IPS DF 6.9 (cell line): ENCODE measurements around the gene CEACAM20.
"Not testable (repeated sequence)": the region's sequence is repeated elsewhere in the genome, so short reads cannot be mapped to it uniquely, and the experiment has no call there.

ENCODE experiments used
- DNase-seq: peaks from one replicate; pipeline ENCODE4 v3.0.0-alpha.2; 2013; ENCODE audit warnings: low read depth, low spot score
- H3K27ac ChIP-seq: one replicate; pipeline ENCODE4 v1.5.1; 2013; ENCODE audit warnings: low read length, control low read depth
- H3K27me3 ChIP-seq: 2 replicates; pipeline ENCODE4 v1.6.1; 2013; ENCODE audit warnings: mild to moderate bottlenecking, low read length; ENCODE audit not compliant: control insufficient read depth, insufficient read depth
- H3K36me3 ChIP-seq: 2 replicates; pipeline ENCODE4 v1.6.1; 2013; ENCODE audit warnings: low read length; ENCODE audit not compliant: control insufficient read depth, insufficient read depth
- H3K4me1 ChIP-seq: 2 replicates; pipeline ENCODE4 v1.6.1; 2013; ENCODE audit warnings: low read length; ENCODE audit not compliant: control insufficient read depth, insufficient read depth
- H3K4me3 ChIP-seq: 2 replicates; pipeline ENCODE4 v1.5.1; 2013; ENCODE audit warnings: mild to moderate bottlenecking, low read length
- H3K9me3 ChIP-seq: 2 replicates; pipeline ENCODE4 v1.6.1; 2013; ENCODE audit warnings: low read length, inconsistent platforms; ENCODE audit not compliant: control insufficient read depth, insufficient read depth
- WGBS: extraction: QIAGEN DNeasy Blood & Tissue Kit; methylation state at CpG from one replicate; pipeline ENCODE4 v1.1.7; 2013; ENCODE audit warnings: mixed read lengths, missing lambda C conversion rate; ENCODE audit not compliant: insufficient read length, insufficient coverage; 5-methylcytosine and 5-hydroxymethylcytosine counted together

The CEACAM20 gene

DNA sequence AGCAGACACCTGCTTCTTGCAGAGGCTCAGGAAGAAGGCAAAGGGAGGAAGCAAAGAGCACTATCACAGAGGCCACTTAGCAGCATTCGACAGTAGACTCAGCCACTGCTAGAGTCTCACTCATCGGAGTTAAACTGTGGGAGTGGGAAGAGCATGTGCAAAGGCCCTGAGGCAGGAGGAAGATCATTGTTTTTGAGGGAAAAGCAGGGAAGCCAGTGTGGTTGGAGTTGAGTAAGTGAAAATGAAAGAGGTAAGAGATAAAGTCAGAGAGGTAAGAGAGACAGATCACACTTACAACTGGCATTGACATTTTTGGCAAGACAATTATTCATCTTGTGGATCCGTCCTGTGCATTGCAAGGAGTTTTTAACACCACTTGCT is 41.1 kb upstream of the CEACAM20 start:
- Histone ChIP-seq H3K27ac (no peak overlapping the region), H3K4me1 (no peaks in the 10 kb centered on the region), H3K27me3 (no peaks in the 10 kb centered on the region), H3K36me3 (no peaks in the 10 kb centered on the region), H3K4me3 (no peak overlapping the region), H3K9me3 (no peaks in the 10 kb centered on the region)
- no CpG with 5 or more reads among the region's 3 CpGs for WGBS
- no peak for DNase-seq

DNA sequence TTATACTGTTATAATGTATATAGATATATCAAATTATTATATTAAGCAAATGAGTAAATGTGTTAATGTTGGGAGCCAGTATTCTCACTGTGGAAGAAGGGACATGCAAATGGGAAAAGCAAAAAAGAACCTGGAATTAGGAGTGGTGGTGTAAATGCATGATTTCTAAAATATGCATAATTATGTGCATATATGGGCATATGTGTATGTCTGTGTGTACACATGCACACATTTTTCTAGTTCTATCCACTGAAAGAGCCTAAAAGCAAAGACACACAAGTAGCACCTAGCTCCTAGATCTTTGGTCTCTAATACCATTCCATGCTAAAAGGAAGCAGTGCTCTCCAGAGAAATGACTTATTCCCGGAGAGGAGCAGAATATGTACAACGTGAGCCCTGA is 38.3 kb upstream of the CEACAM20 start:
- Histone ChIP-seq H3K9me3 (no peaks in the 10 kb centered on the region), H3K36me3 (no peaks in the 10 kb centered on the region), H3K4me3 (no peak overlapping the region), H3K27ac (no peak overlapping the region), H3K27me3 (no peaks in the 10 kb centered on the region), H3K4me1 (no peaks in the 10 kb centered on the region)
- no peak for DNase-seq
- no CpG with 5 or more reads among the region's 2 CpGs for WGBS

- WGBS: no CpG with 5 or more reads among the region's 5 CpGs
- H3K4me1 ChIP-seq: no peaks in the 10 kb centered on the region; the same call in 1 of the 2 replicates
- no peaks in the 10 kb centered on the region for H3K9me3 ChIP-seq
- H3K27ac ChIP-seq: no peak overlapping the region
- no peaks in the 10 kb centered on the region for H3K36me3 ChIP-seq
- no peaks in the 10 kb centered on the region for H3K27me3 ChIP-seq
- no peak for DNase-seq
- no peak overlapping the region for H3K4me3 ChIP-seq
Measured at GRCh38 chr19:44566984-44567383, 37.5 kb upstream of the CEACAM20 start.

- H3K27ac ChIP-seq, H3K9me3 ChIP-seq, H3K36me3 ChIP-seq, H3K27me3 ChIP-seq, H3K4me1 ChIP-seq, H3K4me3 ChIP-seq, DNase-seq: not testable (repeated sequence)
- WGBS: no CpG with 5 or more reads among the region's 33 CpGs
Measured at GRCh38 chr19:44563086-44563655, 33.7 kb upstream of the CEACAM20 start.

DNA sequence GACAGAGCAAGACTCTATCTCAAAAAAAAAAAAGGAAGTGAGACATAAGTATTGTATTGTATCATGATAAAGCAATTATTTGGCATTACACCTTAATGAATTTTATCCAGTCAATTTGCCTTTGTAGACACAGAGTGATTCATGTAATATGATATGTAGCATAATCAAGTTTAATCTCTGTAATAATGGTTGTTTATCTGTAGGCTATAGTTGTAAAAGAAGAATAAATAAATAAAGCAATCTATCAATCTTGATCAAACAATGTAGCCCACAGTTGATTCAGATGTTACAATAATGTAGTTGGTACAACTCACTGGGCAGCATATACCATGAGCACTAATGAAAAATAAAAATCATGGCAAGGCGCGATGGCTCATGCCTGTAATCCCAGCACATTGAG is 28.5 kb upstream of the CEACAM20 start:
- WGBS: no CpG with 5 or more reads among the region's 2 CpGs
- Histone ChIP-seq H3K27ac (no peak overlapping the region), H3K4me3 (no peak overlapping the region), H3K36me3 (no peaks in the 10 kb centered on the region), H3K9me3 (no peaks in the 10 kb centered on the region), H3K4me1 (no peaks in the 10 kb centered on the region; the same call in 1 of the 2 replicates), H3K27me3 (no peaks in the 10 kb centered on the region)
- DNase-seq: no peak

- H3K27me3 ChIP-seq: no peaks in the 10 kb centered on the region
- DNase-seq: no peak
- H3K27ac ChIP-seq: no peak overlapping the region
- H3K36me3 ChIP-seq: no peaks in the 10 kb centered on the region
- H3K4me1 ChIP-seq: no peaks in the 10 kb centered on the region
- no CpG with 5 or more reads among the region's 2 CpGs for WGBS
- H3K9me3 ChIP-seq: no peaks in the 10 kb centered on the region
- no peak overlapping the region for H3K4me3 ChIP-seq
Measured at GRCh38 chr19:44554641-44555246, 25.3 kb upstream of the CEACAM20 start.

GRCh38 chr19:44553478-44554171 is 24.1 kb upstream of the CEACAM20 start:
- Histone ChIP-seq H3K27ac (no peak overlapping the region), H3K4me3 (no peak overlapping the region), H3K9me3 (no peaks in the 10 kb centered on the region), H3K27me3 (no peaks in the 10 kb centered on the region), H3K4me1 (no peaks in the 10 kb centered on the region), H3K36me3 (no peaks in the 10 kb centered on the region)
- DNase-seq: no peak
- WGBS: no CpG with 5 or more reads among the region's 6 CpGs

GRCh38 chr19:44552324-44552723 is 22.8 kb upstream of the CEACAM20 start:
- WGBS: no CpG with 5 or more reads among the region's 5 CpGs
- no peaks in the 10 kb centered on the region for H3K36me3 ChIP-seq
- H3K27me3 ChIP-seq: no peaks in the 10 kb centered on the region
- DNase-seq: peak; percentile 75
- no peak overlapping the region for H3K27ac ChIP-seq
- H3K4me1 ChIP-seq: no peaks in the 10 kb centered on the region
- no peaks in the 10 kb centered on the region for H3K9me3 ChIP-seq
- no peak overlapping the region for H3K4me3 ChIP-seq

DNA sequence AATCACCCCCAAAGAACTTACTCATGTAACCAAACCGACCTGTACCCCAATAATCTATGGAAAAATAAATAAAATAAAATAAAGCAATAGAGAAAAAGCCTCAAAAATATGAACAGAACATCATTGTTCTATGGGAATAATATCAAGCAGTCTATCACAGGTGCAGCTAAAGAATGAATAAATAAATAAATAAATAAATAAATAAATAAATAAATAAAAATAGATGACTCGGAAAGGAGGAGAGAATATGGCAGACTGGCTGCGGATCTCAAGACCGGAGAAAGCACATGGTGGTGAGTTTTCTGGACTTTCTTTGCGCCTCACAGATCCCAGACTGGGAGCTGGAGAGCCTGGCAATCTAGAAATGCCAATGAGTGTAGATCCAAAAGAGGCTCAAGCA is 22.4 kb upstream of the CEACAM20 start:
- H3K4me1 ChIP-seq: no peaks in the 10 kb centered on the region
- H3K9me3 ChIP-seq: no peaks in the 10 kb centered on the region
- H3K4me3 ChIP-seq: no peak overlapping the region
- H3K27ac ChIP-seq: no peak overlapping the region
- no peaks in the 10 kb centered on the region for H3K27me3 ChIP-seq
- DNase-seq: no peak
- H3K36me3 ChIP-seq: no peaks in the 10 kb centered on the region
- no CpG with 5 or more reads among the region's 5 CpGs for WGBS

- not testable (repeated sequence) for H3K27me3 ChIP-seq, H3K4me1 ChIP-seq, H3K4me3 ChIP-seq, H3K36me3 ChIP-seq, H3K27ac ChIP-seq, H3K9me3 ChIP-seq, DNase-seq
- 100% methylated on average over 21 of the region's 37 CpGs for WGBS
Measured at GRCh38 chr19:44550976-44551375, 21.5 kb upstream of the CEACAM20 start.

DNA sequence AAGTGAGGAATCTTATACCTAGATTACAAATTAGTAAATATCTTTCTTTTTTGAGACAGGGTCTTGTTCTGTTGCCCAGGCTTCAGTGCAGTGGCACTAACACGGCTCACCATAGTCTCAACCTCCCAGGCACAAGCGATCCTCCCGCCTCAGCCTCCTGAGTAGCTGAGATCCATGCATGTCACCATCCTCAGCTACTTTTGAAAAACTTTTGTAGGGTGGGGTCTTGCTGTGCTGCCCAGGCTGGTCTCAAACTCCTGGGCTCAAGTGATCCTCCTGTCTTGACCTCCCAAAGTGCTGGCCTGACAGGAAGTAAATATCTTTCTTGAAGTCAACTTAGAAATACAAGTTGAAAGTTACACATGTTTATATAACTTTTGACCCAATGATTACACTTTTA is 20.0 kb upstream of the CEACAM20 start:
- no peak overlapping the region for H3K4me3 ChIP-seq
- no peak overlapping the region for H3K27ac ChIP-seq
- H3K27me3 ChIP-seq: no peaks in the 10 kb centered on the region
- H3K9me3 ChIP-seq: 0 out of 2 replicates have a peak, but pooled peaks cover 2% of the 10 kb centered on the region
- no CpG with 5 or more reads among the region's 3 CpGs for WGBS
- DNase-seq: no peak
- H3K36me3 ChIP-seq: no peaks in the 10 kb centered on the region
- no peaks in the 10 kb centered on the region for H3K4me1 ChIP-seq
